ENCODE measurements around the gene ALG2.

GRCh38 chr9:99231711-99232110 is 10.0 kb upstream of the ALG2 start:
- TF ChIP-seq GATA2 (IDR thresholded peaks at IDR 0.05; ENCODE audit: low read depth, low read length) (no peak), GATA3 (IDR thresholded peaks at IDR 0.05; ENCODE audit: low read depth, low read length) (no peak)

All from SH-SY5Y (cell line).